Kidney (tissue), 14 donors: Measurements from ENCODE around the gene SH3PXD2B. TPM values are rescaled to one million over a fixed set of nuclear protein-coding genes. Genes with fewer than 3 reads are reported as not detected.
A peak's percentile ranks its signal among the peaks of the same experiment; 100 is the strongest.

Experiments
- DNase-seq, 5 donors: peaks; one replicate each; pipeline ENCODE4 v3.0.0-alpha.2; 2013 to 2020
- FAIRE-seq: peaks from 2 replicates; lab custom pipeline; 2012; peaks lifted over from hg19 to GRCh38; lab: Jason Lieb, UNC
- H3K27ac ChIP-seq, 2 donors: one replicate each; pipeline ENCODE4 v1.7.0; 2013; ENCODE audit warnings: low read depth in 2 of 2, low read length in 2 of 2, inconsistent platforms in 1 of 2
- H3K27me3 ChIP-seq: one replicate; pipeline ENCODE4 v1.7.1; 2013; ENCODE audit warnings: low read length, inconsistent platforms; ENCODE audit not compliant: control insufficient read depth, insufficient read depth
- H3K36me3 ChIP-seq, 3 donors: one replicate each; pipeline versions ENCODE4 v1.7.0 to v1.7.1; 2013; ENCODE audit warnings: low read length in 3 of 3, control low read depth in 1 of 3, inconsistent platforms in 1 of 3; ENCODE audit not compliant: insufficient read depth in 3 of 3, control insufficient read depth in 2 of 3
- H3K4me1 ChIP-seq, 3 donors: one replicate each; pipeline versions ENCODE4 v1.7.0 to v1.7.1; 2013; ENCODE audit warnings: low read length in 3 of 3, inconsistent platforms in 1 of 3, low read depth in 1 of 3; ENCODE audit not compliant: control insufficient read depth in 2 of 3, insufficient read depth in 2 of 3
- H3K4me3 ChIP-seq, 3 donors: one replicate each; pipeline versions ENCODE4 v1.7.0 to v1.8.1; 2013; ENCODE audit warnings: low read length in 3 of 3, control low read depth in 1 of 3, inconsistent platforms in 1 of 3
- H3K9ac ChIP-seq, 3 donors: one replicate each; pipeline versions ENCODE4 v1.7.0 to v1.7.1; 2013; ENCODE audit warnings: low read length in 3 of 3, control low read depth in 1 of 3, inconsistent platforms in 1 of 3
- H3K9me3 ChIP-seq, 3 donors: one replicate each; pipeline versions ENCODE4 v1.7.0 to v1.7.1; 2013; ENCODE audit warnings: low read length in 3 of 3, control low read depth in 1 of 3, inconsistent platforms in 1 of 3; ENCODE audit not compliant: control insufficient read depth in 2 of 3, insufficient read depth in 1 of 3
- intact Hi-C: fragments of 100-400 bp; cut with DNase I; formaldehyde crosslinking; loops from one replicate; pipeline ENCODE4 v1.11.1; 2022
- polyA plus RNA-seq: library from polyadenylated mRNA; stranded (reverse); fragments of 350-450 nt; fragmentation: Illumina TruSeq; extraction: RNeasy Lipid Tissue Mini Kit (QIAGEN cat#74804); gene quantifications from one replicate; pipeline ENCODE4 v1.2.3, GENCODE V29; 2014; ENCODE audit warnings: low read depth, low replicate concordance; ENCODE audit not compliant: insufficient read depth
- total RNA-seq: library from RNA; stranded (reverse); fragmentation: NEBNext Ultra II Directional; extraction: Animal tissue kit (Norgen Biotek cat#: 25700); gene quantifications from one replicate; pipeline ENCODE4 v1.2.1, GENCODE V29; 2021
- TF ChIP-seq, protein P1 (sequence below): IDR thresholded peaks from 3 replicates; pipeline ENCODE4 v1.5.1; 2012; ENCODE audit warnings: mild to moderate bottlenecking, moderate library complexity, borderline replicate concordance; ENCODE audit not compliant: insufficient read depth; ENCODE audit errors: extremely low read depth
- donor health status: control.
- donor health status: control.
- donor health status: control.
- donor health status: control.
- donor health status: control.
- donor health status: DM: yes; HTN: yes; CAD: no.
- donor health status: Normal renal cell carcinoma (clear cell type).

Gene SH3PXD2B
- total and polyA plus RNA-seq, 2 donors from 2014 or later = 3.1 to 22.8 TPM

DNA sequence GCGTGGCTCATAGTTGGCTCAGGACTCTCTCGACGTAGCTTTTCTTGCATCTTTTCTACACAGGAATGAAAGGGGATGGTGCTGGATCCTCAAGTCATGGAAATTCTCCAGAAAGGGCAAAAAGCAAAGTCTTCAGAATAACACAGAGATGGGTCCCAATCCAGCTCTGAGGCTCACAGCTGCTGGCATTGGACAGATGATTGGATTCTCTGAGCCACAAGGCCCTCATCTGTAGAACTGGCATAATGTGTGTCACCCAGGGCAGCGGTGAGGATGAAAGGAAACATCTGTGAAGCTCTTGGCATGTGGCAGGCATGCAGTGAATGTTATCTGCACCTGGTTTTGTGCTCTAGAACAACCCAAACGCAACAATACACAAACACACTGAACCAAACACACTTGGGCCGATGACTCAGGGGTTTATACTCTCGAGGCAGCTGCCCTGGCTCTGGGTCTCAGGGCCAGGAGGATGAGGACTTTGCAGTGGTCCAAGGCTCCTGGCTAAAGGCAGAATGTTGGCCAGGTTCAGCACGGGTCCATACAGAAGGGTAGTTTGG lies 106.8 kb downstream of the SH3PXD2B start:
- FAIRE-seq = no peak
- no peaks in the 10 kb centered on the region for H3K27me3 ChIP-seq

DNA sequence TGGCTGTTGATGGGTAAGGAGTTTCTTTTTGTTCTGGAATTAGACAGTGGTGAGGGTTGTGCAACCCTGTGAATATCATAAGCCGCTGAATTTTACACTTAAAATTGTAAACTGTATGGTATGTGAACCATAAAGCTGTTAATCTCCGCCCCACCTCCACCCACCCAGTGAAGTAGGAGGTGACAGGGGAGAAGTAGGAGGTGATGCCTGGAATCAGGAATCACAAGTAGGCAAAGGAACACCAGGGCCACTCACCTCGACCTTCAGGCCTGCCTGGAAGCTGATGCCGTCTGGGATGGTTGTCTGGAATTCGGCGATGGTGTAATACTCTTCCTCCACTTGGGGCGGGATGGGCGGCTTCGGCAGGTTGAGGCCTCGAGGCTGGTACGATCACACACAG lies 108.4 kb downstream of the SH3PXD2B start:
- peaks cover 0 to 3% (median 2%) of the 10 kb centered on the region in 3 donors for H3K36me3 ChIP-seq
- intact Hi-C loops = no loop called here

More for the DNA sequence above, 106.8 kb downstream of the SH3PXD2B start:
- no peaks in the 10 kb centered on the region for H3K4me1 ChIP-seq
- DNase-seq = no peak
- intact Hi-C loops = no loop called here
- no peak overlapping the region for H3K9ac ChIP-seq
- H3K36me3 ChIP-seq = peaks cover 0 to 3% (median 3%) of the 10 kb centered on the region in 3 donors
- H3K9me3 ChIP-seq = no peaks in the 10 kb centered on the region
- H3K27ac ChIP-seq = no peak overlapping the region
- no peak overlapping the region for H3K4me3 ChIP-seq
- TF ChIP-seq, protein P1, sequence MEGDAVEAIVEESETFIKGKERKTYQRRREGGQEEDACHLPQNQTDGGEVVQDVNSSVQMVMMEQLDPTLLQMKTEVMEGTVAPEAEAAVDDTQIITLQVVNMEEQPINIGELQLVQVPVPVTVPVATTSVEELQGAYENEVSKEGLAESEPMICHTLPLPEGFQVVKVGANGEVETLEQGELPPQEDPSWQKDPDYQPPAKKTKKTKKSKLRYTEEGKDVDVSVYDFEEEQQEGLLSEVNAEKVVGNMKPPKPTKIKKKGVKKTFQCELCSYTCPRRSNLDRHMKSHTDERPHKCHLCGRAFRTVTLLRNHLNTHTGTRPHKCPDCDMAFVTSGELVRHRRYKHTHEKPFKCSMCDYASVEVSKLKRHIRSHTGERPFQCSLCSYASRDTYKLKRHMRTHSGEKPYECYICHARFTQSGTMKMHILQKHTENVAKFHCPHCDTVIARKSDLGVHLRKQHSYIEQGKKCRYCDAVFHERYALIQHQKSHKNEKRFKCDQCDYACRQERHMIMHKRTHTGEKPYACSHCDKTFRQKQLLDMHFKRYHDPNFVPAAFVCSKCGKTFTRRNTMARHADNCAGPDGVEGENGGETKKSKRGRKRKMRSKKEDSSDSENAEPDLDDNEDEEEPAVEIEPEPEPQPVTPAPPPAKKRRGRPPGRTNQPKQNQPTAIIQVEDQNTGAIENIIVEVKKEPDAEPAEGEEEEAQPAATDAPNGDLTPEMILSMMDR = no peak

DNA sequence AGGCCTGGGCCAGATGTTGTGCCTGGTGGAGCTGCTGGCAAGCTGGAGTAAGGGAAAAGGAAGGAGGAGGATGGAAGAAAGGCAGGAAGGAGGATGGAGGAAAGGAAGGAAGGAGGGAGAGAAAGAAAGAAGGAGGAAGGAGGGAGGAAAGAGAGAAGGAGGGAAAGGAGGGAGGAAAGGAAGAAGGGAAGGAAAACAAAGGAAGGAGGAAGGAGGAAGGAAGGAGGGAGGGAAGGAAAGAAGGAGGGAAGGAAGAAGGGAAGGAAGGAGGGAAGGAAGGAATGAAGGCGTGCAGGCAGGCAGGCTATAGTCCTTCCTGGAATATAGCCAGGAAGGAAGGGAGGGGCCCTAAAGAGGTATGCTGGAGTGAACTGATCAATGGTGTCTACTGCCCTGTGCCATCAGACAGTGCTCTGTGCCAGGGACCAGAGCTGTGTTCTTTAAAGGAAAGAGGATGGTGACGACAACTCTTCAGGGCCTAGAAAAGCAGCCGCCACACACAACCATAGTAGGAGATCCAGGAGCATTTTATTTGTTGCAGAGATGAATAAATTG lies 109.4 kb downstream of the SH3PXD2B start:
- Histone ChIP-seq H3K4me3 (no peak overlapping the region), H3K9ac (no peak overlapping the region), H3K27ac (no peak overlapping the region), H3K27me3 (no peaks in the 10 kb centered on the region), H3K36me3 (peaks cover 0 to 3% (median 2%) of the 10 kb centered on the region in 3 donors), H3K4me1 (no peaks in the 10 kb centered on the region), H3K9me3 (no peaks in the 10 kb centered on the region)
- FAIRE-seq (no peak), DNase-seq (peak in 1 of 5 donors; percentile 8)
- TF ChIP-seq, protein P1 = no peak
- intact Hi-C loops = no loop called here

More for the DNA sequence above, 108.4 kb downstream of the SH3PXD2B start:
- Histone ChIP-seq H3K27me3 (no peaks in the 10 kb centered on the region), H3K4me3 (no peak overlapping the region), H3K4me1 (no peaks in the 10 kb centered on the region), H3K9me3 (no peaks in the 10 kb centered on the region), H3K9ac (no peak overlapping the region), H3K27ac (no peak overlapping the region)
- TF ChIP-seq, protein P1 = no peak
- DNase-seq (no peak), FAIRE-seq (no peak)
